ENCODE data around the gene SPRN.
A peak's percentile ranks its signal among the peaks of the same experiment; 100 is the strongest.
"Not testable (repeated sequence)": the region's sequence is repeated elsewhere in the genome, so short reads cannot be mapped to it uniquely, and the experiment has no call there.

The SPRN gene

GRCh38 chr10:133405272-133405671 lies 19.2 kb downstream of the SPRN start:
- no peak for DNase-seq

- DNase-seq, result no peak
These were observed 20.6 kb downstream of the SPRN start for GRCh38 chr10:133403784-133404183.

- no peak for DNase-seq
These were observed 21.1 kb downstream of the SPRN start for GRCh38 chr10:133403359-133403758.

GRCh38 chr10:133401981-133402725 lies 22.3 kb downstream of the SPRN start:
- DNase-seq, result no peak

DNA sequence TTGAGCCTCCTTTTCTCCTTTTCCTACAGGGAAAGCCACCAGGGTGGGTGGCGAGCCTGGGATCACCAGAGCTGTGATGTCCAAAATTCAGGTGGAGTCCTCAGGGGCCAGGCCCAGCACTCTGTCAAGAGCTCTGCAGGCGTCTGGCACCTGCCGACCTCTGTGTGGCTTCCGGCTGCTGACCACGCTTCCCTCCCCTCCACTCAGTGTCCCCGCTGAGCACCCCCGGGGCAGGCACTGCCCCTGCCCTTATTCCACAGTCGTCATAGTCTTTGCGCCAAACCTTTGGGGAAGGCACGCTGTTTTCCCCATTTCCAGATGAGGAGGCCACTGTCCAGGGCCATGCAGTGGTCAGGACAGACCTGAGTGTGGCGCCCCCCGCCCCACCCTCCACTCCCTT lies 22.9 kb downstream of the SPRN start:
- no peak for DNase-seq

- DNase-seq, result no peak
These were observed 23.6 kb downstream of the SPRN start for GRCh38 chr10:133400624-133401424.

DNA sequence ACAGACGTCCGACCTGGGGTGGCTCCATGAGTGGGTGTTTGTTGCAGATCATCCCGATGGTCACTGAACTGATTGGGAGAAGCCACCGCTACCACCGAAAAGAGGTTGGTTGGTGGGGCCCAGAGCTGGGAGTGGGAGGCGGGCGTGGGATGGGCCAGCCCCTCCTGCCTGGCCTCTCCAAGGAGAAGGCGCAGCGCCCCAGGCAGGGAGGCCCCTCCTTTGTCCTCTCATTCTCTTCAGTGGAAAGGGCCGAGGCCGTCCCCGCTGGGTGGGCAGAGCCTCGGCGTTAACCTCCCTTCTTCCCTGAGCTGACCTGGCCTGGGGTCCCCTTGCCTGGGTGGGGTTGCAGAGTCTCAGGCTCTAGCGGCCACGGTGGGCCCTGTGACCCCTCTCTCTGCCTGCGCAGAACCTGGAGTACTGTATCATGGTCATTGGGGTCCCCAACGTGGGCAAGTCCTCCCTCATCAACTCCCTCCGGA lies 25.3 kb downstream of the SPRN start:
- DNase-seq, result no peak

DNA sequence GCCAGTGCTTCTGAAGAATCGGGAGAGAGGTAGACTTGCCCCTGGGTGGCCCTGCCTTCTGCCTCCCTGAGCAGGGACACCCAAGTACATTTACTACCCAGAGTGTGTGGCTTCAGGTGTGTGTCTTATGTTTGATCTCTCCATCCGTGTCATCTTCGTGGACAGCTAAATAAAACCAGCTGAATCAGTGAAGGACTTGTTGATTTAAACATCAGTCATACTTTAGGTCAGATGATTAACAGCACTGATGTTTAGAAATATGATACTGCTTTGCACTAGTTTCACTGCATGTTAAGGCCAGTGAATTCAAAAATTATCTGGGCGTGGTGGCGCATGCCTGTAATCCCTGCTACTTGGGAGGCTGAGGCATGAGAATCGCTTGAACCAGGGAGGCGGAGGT lies 26.5 kb downstream of the SPRN start:
- DNase-seq, result no peak

GRCh38 chr10:133396035-133396624 lies 28.3 kb downstream of the SPRN start:
- DNase-seq, result no peak

DNA sequence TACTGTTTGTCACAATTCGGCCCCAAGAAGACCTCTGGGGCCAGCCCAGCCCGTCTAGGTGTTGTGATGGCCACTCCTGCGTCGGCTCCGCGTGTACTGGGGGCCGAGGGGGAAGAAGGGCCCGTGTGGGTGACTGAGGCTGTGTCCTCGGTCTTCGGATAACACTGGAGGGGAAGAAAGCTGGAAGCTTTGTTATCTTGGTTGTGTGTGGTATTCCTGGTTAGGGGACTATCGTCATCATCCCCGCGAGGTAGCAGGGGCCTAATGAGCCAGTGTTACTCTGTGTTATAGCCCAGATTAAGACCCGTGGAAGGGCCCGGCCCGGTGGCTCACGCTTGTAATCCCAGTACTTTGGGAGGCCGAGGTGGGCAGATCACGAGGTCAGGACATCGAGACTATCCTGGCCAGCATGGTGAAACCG lies 29.6 kb downstream of the SPRN start:
- DNase-seq, result no peak

DNA sequence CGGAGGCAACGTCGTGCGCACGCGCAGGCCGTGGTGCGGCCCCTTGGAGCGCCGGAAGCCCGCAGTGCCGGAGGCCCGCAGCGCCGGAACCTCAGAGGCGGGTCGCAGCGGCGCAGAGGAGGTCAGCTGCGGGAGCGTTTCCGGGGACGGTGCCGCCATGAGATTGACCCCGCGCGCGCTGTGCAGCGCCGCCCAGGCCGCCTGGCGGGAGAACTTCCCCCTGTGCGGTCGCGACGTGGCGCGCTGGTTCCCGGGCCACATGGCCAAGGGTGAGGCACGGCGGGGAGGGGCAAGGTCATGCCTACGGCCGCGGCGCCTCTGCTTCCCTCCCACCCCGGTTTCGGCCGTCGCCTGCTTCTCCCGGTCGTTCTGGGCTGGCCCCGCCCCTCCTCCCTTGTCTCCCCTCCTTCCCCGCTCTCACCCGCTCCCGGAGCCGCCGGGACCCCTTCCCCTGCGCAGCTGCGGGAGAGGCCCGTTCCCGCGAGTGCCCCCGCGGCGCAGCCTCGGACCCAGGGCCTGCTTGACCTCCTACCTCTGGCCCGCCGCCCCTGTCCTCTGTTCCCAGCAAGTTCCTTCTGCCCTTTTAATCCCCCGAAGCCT lies 30.3 kb downstream of the SPRN start, which contains the start of gene MTG1:
Gene MTG1 (plus strand): TSS at position 94 of the 600 bp plus-strand sequence. CDS start 64 bp downstream, at position 158.
- DNase-seq, result peak; percentile 79

DNA sequence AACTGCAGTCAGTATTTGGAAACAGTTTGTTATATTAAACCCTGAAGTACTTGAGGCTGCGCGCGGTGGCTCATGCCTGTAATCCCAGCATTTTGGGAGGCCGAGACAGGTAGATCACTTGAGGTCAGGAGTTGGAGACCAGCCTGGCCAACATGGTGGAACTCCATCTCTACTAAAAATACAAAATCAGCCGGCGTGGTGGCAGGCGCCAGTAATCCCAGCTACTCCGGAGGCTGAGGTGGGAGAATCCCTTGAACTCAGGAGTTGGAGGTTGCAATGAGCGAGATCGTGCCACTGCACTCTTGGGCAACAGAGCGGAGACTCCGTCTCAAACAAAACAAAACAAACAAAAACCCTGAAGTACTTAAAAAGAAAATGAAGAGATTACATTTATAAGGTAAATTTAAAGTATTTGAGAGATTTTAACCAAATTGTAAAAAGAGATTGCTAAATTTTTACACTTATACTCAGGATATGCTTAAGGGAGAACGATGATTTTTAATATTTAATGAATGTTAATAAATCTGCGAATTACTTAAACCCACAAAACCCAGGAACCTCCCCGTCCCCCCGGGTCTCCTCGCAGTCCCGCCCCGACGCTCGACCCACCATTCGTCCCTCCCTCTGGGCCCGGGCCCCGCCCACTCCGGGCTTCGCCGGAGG lies 30.9 kb downstream of the SPRN start:
- DNase-seq, result no peak

GRCh38 chr10:133391761-133392518 lies 32.5 kb downstream of the SPRN start:
- DNase-seq, result no peak

DNA sequence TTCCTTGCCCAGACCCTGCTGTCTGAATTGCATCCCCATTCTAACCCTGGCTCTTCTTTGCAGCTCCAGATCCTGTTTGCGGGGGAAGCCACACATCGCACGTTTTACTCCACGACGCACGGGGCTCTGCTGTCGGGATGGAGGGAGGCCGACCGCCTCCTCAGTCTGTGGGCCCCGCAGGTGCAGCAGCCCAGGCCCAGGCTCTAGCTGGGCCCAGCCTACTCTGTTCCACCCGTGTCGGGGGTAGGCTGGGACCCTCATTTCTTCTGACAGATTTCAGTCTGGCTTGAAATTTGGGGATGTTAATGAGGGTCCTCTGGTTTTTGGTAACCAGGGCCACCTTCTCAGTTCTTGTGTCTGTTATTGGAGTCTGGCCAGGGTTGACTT lies 33.2 kb downstream of the SPRN start:
- no peak for DNase-seq

DNA sequence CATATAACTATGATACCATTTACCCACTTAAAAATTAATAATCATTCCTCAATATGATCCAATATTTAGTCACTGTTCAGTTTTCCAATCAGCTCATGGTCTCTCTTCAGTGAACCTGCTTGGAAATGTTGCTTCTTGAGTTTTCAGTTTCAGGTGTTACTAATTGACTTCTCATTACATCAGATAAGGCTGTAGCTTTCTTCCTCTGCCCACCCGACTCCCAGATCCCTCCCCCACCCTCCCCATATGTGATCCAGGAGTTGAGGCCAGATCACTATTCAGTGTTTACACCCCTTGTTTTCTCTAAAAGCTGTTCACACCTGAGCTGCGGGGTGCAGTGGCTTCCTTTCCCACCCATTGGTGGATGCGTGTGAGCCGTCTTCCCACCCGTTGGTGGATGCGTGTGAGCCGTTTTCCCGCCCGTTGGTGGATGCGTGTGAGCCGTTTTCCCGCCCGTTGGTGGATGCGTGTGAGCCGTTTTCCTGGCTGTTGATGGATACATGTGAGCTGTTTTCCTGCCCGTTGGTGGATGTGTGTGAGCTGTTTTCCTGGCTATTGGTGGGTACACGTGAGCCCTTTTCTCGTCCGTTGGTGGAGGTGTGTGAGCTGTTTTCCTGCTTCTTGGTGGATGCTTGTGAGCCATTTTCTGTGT lies 33.7 kb downstream of the SPRN start:
- no peak for DNase-seq

GRCh38 chr10:133388973-133389818 lies 35.2 kb downstream of the SPRN start:
- DNase-seq, result no peak

DNA sequence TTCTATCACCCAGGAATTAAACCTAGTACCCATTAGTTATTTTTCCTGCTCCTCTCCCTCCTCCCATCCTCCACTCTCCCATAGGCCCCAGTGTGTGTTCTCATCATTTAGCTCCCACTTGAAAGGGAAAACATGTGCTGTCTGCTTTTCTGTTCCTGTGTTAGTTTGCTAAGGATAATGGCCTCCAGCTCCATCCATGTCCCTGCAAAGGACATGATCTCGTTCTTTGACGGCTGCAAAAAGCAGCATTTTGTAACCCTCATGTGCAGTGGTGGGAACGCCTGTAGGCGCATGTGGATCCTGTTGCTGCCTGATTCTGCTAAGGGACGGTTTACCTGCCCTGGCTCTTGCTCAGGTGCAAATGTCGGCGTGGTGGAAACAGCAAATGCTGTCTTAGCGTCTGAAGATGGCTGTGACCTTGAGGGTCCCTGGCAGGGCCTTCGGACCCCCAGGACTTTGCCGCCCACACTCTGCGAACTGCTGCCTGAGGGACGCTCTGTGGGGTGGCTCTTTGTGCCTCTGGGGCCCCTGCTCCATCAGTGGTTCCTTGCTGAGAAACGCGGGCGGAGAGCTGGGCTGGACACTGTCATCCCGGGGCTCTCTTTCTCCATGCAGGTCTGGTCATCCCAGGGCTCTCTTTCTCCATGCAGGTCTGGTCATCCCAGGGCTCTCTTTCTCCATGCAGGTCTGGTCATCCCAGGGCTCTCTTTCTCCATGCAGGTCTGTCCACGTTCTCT lies 36.0 kb downstream of the SPRN start:
- no peak for DNase-seq

DNA sequence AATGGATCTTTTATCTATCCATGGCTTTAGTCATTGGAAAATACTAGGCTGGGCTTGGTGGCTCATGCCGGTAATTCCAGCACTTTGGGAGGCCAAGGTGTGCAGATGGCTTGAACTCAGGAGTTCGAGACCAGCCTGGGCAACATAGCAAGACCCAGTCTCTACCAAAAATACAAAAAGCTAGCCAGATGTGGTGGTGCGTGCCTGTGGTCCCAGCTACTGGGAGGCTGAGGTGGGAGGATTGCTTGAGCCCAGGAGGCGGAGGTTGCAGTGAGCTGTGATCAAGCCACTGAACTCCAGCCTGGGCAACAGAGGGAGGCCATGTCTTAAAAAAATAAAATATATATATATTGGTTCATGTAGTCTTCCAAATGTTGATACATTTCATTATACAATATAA lies 37.5 kb downstream of the SPRN start:
- not testable (repeated sequence) for DNase-seq

- DNase-seq, result no peak
These were observed 39.2 kb downstream of the SPRN start for GRCh38 chr10:133385214-133385613.

DNA sequence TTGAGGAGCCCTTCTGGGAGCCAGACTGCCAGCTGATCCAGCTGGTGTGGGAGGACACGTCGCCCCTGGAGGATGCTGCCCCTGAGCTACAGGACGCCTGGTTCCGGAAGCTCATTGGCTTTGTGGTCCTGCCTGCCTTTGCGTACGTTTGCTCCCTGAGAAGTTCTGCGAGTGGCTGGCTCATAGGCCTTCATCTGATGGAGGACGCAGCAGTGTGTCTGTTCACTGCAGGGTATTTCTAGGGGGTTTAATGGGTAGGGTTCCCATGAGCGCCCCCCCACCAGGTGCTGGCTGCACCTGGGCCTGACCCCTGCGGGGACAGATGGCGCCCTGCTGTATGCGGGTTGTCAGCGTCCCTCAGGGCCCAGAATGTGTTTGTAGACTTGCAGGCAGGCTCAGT lies 40.4 kb downstream of the SPRN start:
- no peak for DNase-seq

Data from NCI-H2029 (cell line).